ENCODE measurements around the gene PDE1C. TPM values are rescaled to one million over a fixed set of nuclear protein-coding genes. Genes with fewer than 3 reads are reported as not detected.

The PDE1C gene
- total RNA-seq, 1 donor from 2014 or later: 12.2 TPM

GRCh38 chr7:31775556-31775955, 294.7 kb downstream of the PDE1C start:
- no peak for DNase-seq (ENCODE audit: low spot score)

GRCh38 chr7:31772211-31772610, 298.0 kb downstream of the PDE1C start:
- DNase-seq (ENCODE audit: low spot score): no peak

- no peak for DNase-seq (ENCODE audit: low spot score)
Measured at GRCh38 chr7:31767686-31768358, 302.4 kb downstream of the PDE1C start.

- DNase-seq (ENCODE audit: low spot score): no peak
Measured at GRCh38 chr7:31764462-31764861, 305.7 kb downstream of the PDE1C start.

- no peak for DNase-seq (ENCODE audit: low spot score)
Measured at GRCh38 chr7:31763548-31763947, 306.7 kb downstream of the PDE1C start.

GRCh38 chr7:31761646-31762045, 308.6 kb downstream of the PDE1C start:
- peak; percentile 46 for DNase-seq (ENCODE audit: low spot score)

GRCh38 chr7:31758755-31759154, 311.5 kb downstream of the PDE1C start:
- no peak for DNase-seq (ENCODE audit: low spot score)

GRCh38 chr7:31751726-31752125, 318.5 kb downstream of the PDE1C start:
- DNase-seq (ENCODE audit: low spot score): no peak

- no peak for DNase-seq (ENCODE audit: low spot score)
Measured at GRCh38 chr7:31748084-31748483, 322.1 kb downstream of the PDE1C start.

- no peak for DNase-seq (ENCODE audit: low spot score)
Measured at GRCh38 chr7:31747553-31747952, 322.7 kb downstream of the PDE1C start.

GRCh38 chr7:31744294-31744874, 325.8 kb downstream of the PDE1C start:
- DNase-seq (ENCODE audit: low spot score): peak; percentile 55

GRCh38 chr7:31741852-31742251, 328.4 kb downstream of the PDE1C start:
- no peak for DNase-seq (ENCODE audit: low spot score)

- peak; percentile 63 for DNase-seq (ENCODE audit: low spot score)
Measured at GRCh38 chr7:31735991-31736982, 333.9 kb downstream of the PDE1C start.

GRCh38 chr7:31734456-31734855, 335.8 kb downstream of the PDE1C start:
- no peak for DNase-seq (ENCODE audit: low spot score)

- DNase-seq (ENCODE audit: low spot score): no peak
Measured at GRCh38 chr7:31729195-31729804, 340.9 kb downstream of the PDE1C start.

- no peak for DNase-seq (ENCODE audit: low spot score)
Measured at GRCh38 chr7:31724696-31725095, 345.5 kb downstream of the PDE1C start.

- no peak for DNase-seq (ENCODE audit: low spot score)
Measured at GRCh38 chr7:31720366-31720765, 349.8 kb downstream of the PDE1C start.

- DNase-seq (ENCODE audit: low spot score): no peak
Measured at GRCh38 chr7:31716355-31716754, 353.9 kb downstream of the PDE1C start.

GRCh38 chr7:31710171-31710570, 360.0 kb downstream of the PDE1C start:
- no peak for DNase-seq (ENCODE audit: low spot score)

- no peak for DNase-seq (ENCODE audit: low spot score)
Measured at GRCh38 chr7:31707089-31707488, 363.1 kb downstream of the PDE1C start.

GRCh38 chr7:31705377-31705776, 364.8 kb downstream of the PDE1C start:
- DNase-seq (ENCODE audit: low spot score): no peak

GRCh38 chr7:31702354-31702753, 367.9 kb downstream of the PDE1C start:
- DNase-seq (ENCODE audit: low spot score): no peak
